T-helper 22 cell (primary cell): Measurements from ENCODE around the gene CAPN9.
"Not testable (repeated sequence)": the region's sequence is repeated elsewhere in the genome, so short reads cannot be mapped to it uniquely, and the experiment has no call there.

Source experiments
- DNase-seq: peaks from one replicate; pipeline ENCODE4 v3.0.0-alpha.2; 2020; ENCODE audit warnings: low read depth

The CAPN9 gene

GRCh38 chr1:230709619-230710542 is 37.3 kb upstream of the CAPN9 start:
- DNase-seq: no peak

GRCh38 chr1:230710543-230710904 is 36.7 kb upstream of the CAPN9 start:
- no peak for DNase-seq

GRCh38 chr1:230711245-230711644 is 35.9 kb upstream of the CAPN9 start:
- DNase-seq: no peak

- DNase-seq: no peak
These were observed 34.7 kb upstream of the CAPN9 start for GRCh38 chr1:230712470-230712942.

- DNase-seq: no peak
These were observed 34.0 kb upstream of the CAPN9 start for GRCh38 chr1:230713138-230713537.

GRCh38 chr1:230713547-230713914 is 33.7 kb upstream of the CAPN9 start:
- no peak for DNase-seq

- no peak for DNase-seq
These were observed 33.0 kb upstream of the CAPN9 start, which contains the start of gene AGT for GRCh38 chr1:230713915-230714764. Gene AGT, minus strand, starts transcription at chr1:230714122. Its CDS starts 3,299 bp downstream, at chr1:230710823.

- DNase-seq: no peak
These were observed 31.7 kb upstream of the CAPN9 start for GRCh38 chr1:230715510-230715909.

- DNase-seq: not testable (repeated sequence)
These were observed 30.7 kb upstream of the CAPN9 start for GRCh38 chr1:230716453-230716852.

- DNase-seq: no peak
These were observed 29.9 kb upstream of the CAPN9 start for GRCh38 chr1:230717251-230717650.

GRCh38 chr1:230721849-230722522 is 25.2 kb upstream of the CAPN9 start:
- DNase-seq: not testable (repeated sequence)

- DNase-seq: no peak
These were observed 21.8 kb upstream of the CAPN9 start for GRCh38 chr1:230725256-230726012.

- DNase-seq: no peak
These were observed 18.3 kb upstream of the CAPN9 start for GRCh38 chr1:230728710-230729392.

- DNase-seq: no peak
These were observed 16.2 kb upstream of the CAPN9 start for GRCh38 chr1:230730977-230731376.

- DNase-seq: no peak
These were observed 11.7 kb upstream of the CAPN9 start for GRCh38 chr1:230735447-230735846.

GRCh38 chr1:230737622-230738262 is 9.4 kb upstream of the CAPN9 start:
- no peak for DNase-seq

- DNase-seq: no peak
These were observed 7.5 kb upstream of the CAPN9 start for GRCh38 chr1:230739564-230740290.

GRCh38 chr1:230743899-230744298 is 3.3 kb upstream of the CAPN9 start:
- DNase-seq: no peak

GRCh38 chr1:230744382-230744781 is 2.8 kb upstream of the CAPN9 start:
- no peak for DNase-seq

- DNase-seq: no peak
These were observed 2.1 kb upstream of the CAPN9 start for GRCh38 chr1:230745071-230745470.
